Activated naive CD4-positive, alpha-beta T cell treated with anti-CD3 and anti-CD28 coated beads, Interleukin-2, amount 50 U/mL, for 72 hours (primary cell): Measurements from ENCODE around the gene GBA3. TPM values are rescaled to one million over a fixed set of nuclear protein-coding genes. Genes with fewer than 3 reads are reported as not detected.

Experiments used
- ATAC-seq, 2 donors: fragments of 150-1000 bp; cut with Tn5 transposase; 2 replicates each; pipeline ENCODE4 v1.10.0; 2021; ENCODE audit warnings: mild to moderate bottlenecking in 2 of 2, moderate library complexity in 2 of 2
- DNase-seq, 2 donors: peaks; one replicate each; pipeline ENCODE4 v3.0.0; 2021 to 2022; ENCODE audit warnings: low spot score in 2 of 2
- H3K27ac Mint-ChIP-seq, 2 donors: one replicate each; pipeline ENCODE4 v1.8.0; 2022; ENCODE audit warnings: mild to moderate bottlenecking in 2 of 2, mixed read lengths in 2 of 2
- H3K36me3 Mint-ChIP-seq, 2 donors: one replicate each; pipeline ENCODE4 v1.8.0; 2022; ENCODE audit warnings: mixed read lengths in 2 of 2
- H3K9me3 Mint-ChIP-seq, 2 donors: one replicate each; pipeline ENCODE4 v1.8.0; 2022; ENCODE audit warnings: mixed read lengths in 2 of 2
- total RNA-seq, 2 donors: library from RNA; stranded (reverse); gene quantifications; one replicate each; pipeline ENCODE4 v1.2.3, GENCODE V29; 2022

Gene GBA3
- total RNA-seq, 2 donors from 2014 or later = not detected

GRCh38 chr4:22814906-22815305 is 122.2 kb downstream of the GBA3 start:
- DNase-seq = no peak
- ATAC-seq = no peak

GRCh38 chr4:22824091-22824490 is 131.4 kb downstream of the GBA3 start:
- H3K27ac Mint-ChIP-seq = no peak overlapping the region
- H3K9me3 Mint-ChIP-seq = peaks cover 0 to 3% of the 10 kb centered on the region in 2 donors
- ATAC-seq = no peak
- no peak for DNase-seq
- H3K36me3 Mint-ChIP-seq = no peaks in the 10 kb centered on the region

More at GRCh38 chr4:22814906-22815305, 122.2 kb downstream of the GBA3 start:
- Mint-ChIP-seq H3K9me3 (peaks cover 0 to 8% of the 10 kb centered on the region in 2 donors), H3K36me3 (no peaks in the 10 kb centered on the region), H3K27ac (no peak overlapping the region)

- H3K9me3 Mint-ChIP-seq = peaks cover 0 to 4% of the 10 kb centered on the region in 2 donors
- no peak overlapping the region for H3K27ac Mint-ChIP-seq
- ATAC-seq (no peak), DNase-seq (no peak)
- no peaks in the 10 kb centered on the region for H3K36me3 Mint-ChIP-seq
These were observed 149.8 kb downstream of the GBA3 start for GRCh38 chr4:22842360-22843018.

- Mint-ChIP-seq H3K36me3 (no peaks in the 10 kb centered on the region), H3K9me3 (no peaks in the 10 kb centered on the region), H3K27ac (no peak overlapping the region)
- ATAC-seq (no peak), DNase-seq (no peak)
These were observed 155.6 kb downstream of the GBA3 start for GRCh38 chr4:22848332-22848731.

- no peaks in the 10 kb centered on the region for H3K9me3 Mint-ChIP-seq
- no peaks in the 10 kb centered on the region for H3K36me3 Mint-ChIP-seq
- no peak for ATAC-seq
These were observed 157.3 kb downstream of the GBA3 start for GRCh38 chr4:22850055-22850454.

GRCh38 chr4:22850630-22851029 is 157.9 kb downstream of the GBA3 start:
- Mint-ChIP-seq H3K9me3 (no peaks in the 10 kb centered on the region), H3K36me3 (no peaks in the 10 kb centered on the region), H3K27ac (no peak overlapping the region)
- ATAC-seq = no peak
- DNase-seq = no peak

More at GRCh38 chr4:22850055-22850454, 157.3 kb downstream of the GBA3 start:
- no peak overlapping the region for H3K27ac Mint-ChIP-seq
- no peak for DNase-seq

GRCh38 chr4:22857411-22857810 is 164.7 kb downstream of the GBA3 start:
- H3K27ac Mint-ChIP-seq = no peak overlapping the region
- DNase-seq = no peak
- no peaks in the 10 kb centered on the region for H3K36me3 Mint-ChIP-seq
- H3K9me3 Mint-ChIP-seq = peaks cover 0 to 7% of the 10 kb centered on the region in 2 donors
- no peak for ATAC-seq

- no peak for DNase-seq
- H3K27ac Mint-ChIP-seq = no peak overlapping the region
- peaks cover 3 to 7% of the 10 kb centered on the region in 2 donors for H3K9me3 Mint-ChIP-seq
- no peaks in the 10 kb centered on the region for H3K36me3 Mint-ChIP-seq
- no peak for ATAC-seq
These were observed 166.6 kb downstream of the GBA3 start for GRCh38 chr4:22859318-22859717.

Other genes starting within 250 kb of the GBA3 start
- gene ADGRA3, start 176.9 kb upstream of the GBA3 start, total RNA-seq = 10 to 100 TPM; 15.6 to 17.3 TPM